HCT116 (cell line): Measurements from ENCODE around the gene SPATA12. TPM values are rescaled to one million over a fixed set of nuclear protein-coding genes. Genes with fewer than 3 reads are reported as not detected.
A peak's percentile ranks its signal among the peaks of the same experiment; 100 is the strongest.

ENCODE experiments used
- ATAC-seq: fragments of 200-7000 bp; cut with Tn5 transposase; 2 replicates; pipeline ENCODE4 v1.9.1; 2020; ENCODE audit warnings: mild to moderate bottlenecking, moderate library complexity
- BruUV-seq: library from RNA; stranded (reverse); fragments of 400-500 nt; replicated peaks from 2 replicates; lab custom pipeline; 2021; lab: Mats Ljungman, UMichigan
- CTCF ChIA-PET: fragments of 300-600 bp; sonication (Branson Sonifier 250); formaldehyde crosslinking; loops from one replicate; lab custom pipeline; 2021; ENCODE audit warnings: antibody characterized with exemption; lab: Charles Lee
- POLR2A ChIA-PET: fragments of 300-600, 350-600 bp; sonication (Branson Sonifier 250); formaldehyde crosslinking; loops from one replicate; lab custom pipeline; 2021; ENCODE audit warnings: antibody characterized with exemption; lab: Charles Lee
- RAD21 ChIA-PET, 2 experiments: fragments of 300-600 bp; sonication (Branson Sonifier 250); formaldehyde crosslinking; loops; one replicate each; lab custom pipeline; 2023; ENCODE audit warnings: low total read pairs in 2 of 2; ENCODE audit not compliant: uncharacterized antibody in 2 of 2, unreplicated experiment in 2 of 2, low non-redundant PET in 1 of 2; lab: Charles Lee
- DNase-seq: peaks from one replicate; pipeline ENCODE4 v3.0.0-alpha.2; 2010; ENCODE audit warnings: low read depth, low spot score
- H2AFZ ChIP-seq: fragments of 200-600 bp; shearing (Covaris generic), sonication (generic); 2 replicates; pipeline ENCODE4 v1.6.1; 2017; ENCODE audit warnings: low read depth, mixed run types, mixed read lengths, antibody characterized with exemption, low read length; ENCODE audit not compliant: poor library complexity, severe bottlenecking
- H3K27ac ChIP-seq: 2 replicates; pipeline ENCODE4 v1.5.1; 2012; ENCODE audit warnings: low read depth, low read length
- H3K27me3 ChIP-seq: fragments of 200-600 bp; sonication (generic); 2 replicates; pipeline ENCODE4 v1.6.1; 2016; ENCODE audit warnings: mixed run types, low read length, mixed read lengths; ENCODE audit not compliant: insufficient read depth
- H3K36me3 ChIP-seq, 2 experiments: fragments of 200-500 bp in 1 of 2; fragments of 200-600 bp in 1 of 2; sonication (Bioruptor generic) in 1 of 2; sonication (generic) in 1 of 2; 2 replicates each; pipeline versions ENCODE4 v1.5.1 to v1.6.1; 2014 to 2016; ENCODE audit warnings: low read length in 2 of 2, inconsistent platforms in 1 of 2, mixed read lengths in 1 of 2, mixed run types in 1 of 2; ENCODE audit not compliant: insufficient read depth in 2 of 2, control insufficient read depth in 1 of 2
- H3K4me1 ChIP-seq, 2 experiments: fragments of 200-600 bp in 1 of 2; sonication (generic) in 1 of 2; 2 replicates each; pipeline versions ENCODE4 v1.5.1 to v1.6.1; 2012 to 2017; ENCODE audit warnings: low read length in 2 of 2, inconsistent platforms in 1 of 2, mild to moderate bottlenecking in 1 of 2, mixed read lengths in 1 of 2, mixed run types in 1 of 2, moderate library complexity in 1 of 2; ENCODE audit not compliant: insufficient read depth in 2 of 2, control insufficient read depth in 1 of 2
- H3K4me2 ChIP-seq: fragments of 200-600 bp; sonication (generic); 2 replicates; pipeline ENCODE4 v1.6.1; 2017; ENCODE audit warnings: mixed run types, low read length, mixed read lengths
- H3K4me3 ChIP-seq, 2 experiments: fragments of 200-600 bp in 1 of 2; sonication (generic) in 1 of 2; replicated peaks in 1 of 2; 2 replicates each; pipeline ENCODE4 v1.5.1; 2011 to 2016; ENCODE audit warnings: low read length in 2 of 2, control low read depth in 1 of 2, low read depth in 1 of 2, mild to moderate bottlenecking in 1 of 2, mixed read lengths in 1 of 2, mixed run types in 1 of 2
- H3K79me2 ChIP-seq: fragments of 200-600 bp; sonication (generic); 2 replicates; pipeline ENCODE4 v1.6.1; 2017; ENCODE audit warnings: mild to moderate bottlenecking, mixed run types, low read length, moderate library complexity, mixed read lengths; ENCODE audit not compliant: insufficient read depth
- H3K9ac ChIP-seq: fragments of 200-600 bp; sonication (generic); 2 replicates; pipeline ENCODE4 v1.6.1; 2016; ENCODE audit warnings: low read length, mixed read lengths
- H3K9me2 ChIP-seq: fragments of 200-600 bp; sonication (generic), shearing (Covaris generic); 2 replicates; pipeline ENCODE4 v1.6.1; 2017; ENCODE audit warnings: mixed run types, mild to moderate bottlenecking, moderate library complexity; ENCODE audit not compliant: insufficient read depth
- H3K9me3 ChIP-seq, 2 experiments: fragments of 200-500 bp in 1 of 2; fragments of 200-600 bp in 1 of 2; sonication (Bioruptor generic) in 1 of 2; sonication (generic) in 1 of 2; 2 replicates each; pipeline ENCODE4 v1.6.1; 2014 to 2017; ENCODE audit warnings: low read length in 2 of 2, mixed read lengths in 2 of 2, inconsistent platforms in 1 of 2, low read depth in 1 of 2, mild to moderate bottlenecking in 1 of 2, mixed run types in 1 of 2, moderate library complexity in 1 of 2; ENCODE audit not compliant: control insufficient read depth in 1 of 2, insufficient read depth in 1 of 2
- H4K20me1 ChIP-seq: fragments of 200-600 bp; sonication (generic), shearing (Covaris generic); 2 replicates; pipeline ENCODE4 v1.6.1; 2017; ENCODE audit warnings: mixed run types, mild to moderate bottlenecking, moderate library complexity; ENCODE audit not compliant: insufficient read depth
- CEBPB ChIP-seq: IDR thresholded peaks from 2 replicates; pipeline ENCODE4 v1.6.1; 2012; ENCODE audit warnings: low read depth
- CTCF ChIP-seq, 3 experiments: fragments of 200-600 bp in 1 of 3; sonication (generic) in 1 of 3; IDR thresholded peaks in 2 of 3; conservative IDR thresholded peaks in 1 of 3; 2 replicates each; pipeline ENCODE4 v1.5.1; 2012 to 2017; ENCODE audit warnings: low read depth in 2 of 3, low read length in 2 of 3, antibody characterized with exemption in 1 of 3, borderline replicate concordance in 1 of 3, control low read depth in 1 of 3, mild to moderate bottlenecking in 1 of 3, mixed read lengths in 1 of 3, mixed run types in 1 of 3, moderate library complexity in 1 of 3; ENCODE audit not compliant: insufficient read depth in 1 of 3
- EGR1 ChIP-seq: IDR thresholded peaks from 2 replicates; pipeline ENCODE4 v1.6.1; 2012; ENCODE audit warnings: low read depth
- FOSL1 ChIP-seq: IDR thresholded peaks from 2 replicates; pipeline ENCODE4 v1.6.1; 2012; ENCODE audit warnings: low read depth
- MAX ChIP-seq: IDR thresholded peaks from 2 replicates; pipeline ENCODE4 v1.6.1; 2012
- POLR2A ChIP-seq: IDR thresholded peaks from 2 replicates; pipeline ENCODE4 v1.7.0; 2011; ENCODE audit warnings: borderline replicate concordance; ENCODE audit not compliant: insufficient read depth, insufficient read length; ENCODE audit errors: extremely low read depth
- POLR2AphosphoS5 ChIP-seq: IDR thresholded peaks from 2 replicates; pipeline ENCODE4 v1.6.1; 2011; ENCODE audit warnings: mild to moderate bottlenecking, low read depth, low read length, moderate library complexity
- RAD21 ChIP-seq: IDR thresholded peaks from 2 replicates; pipeline ENCODE4 v1.6.1; 2012; ENCODE audit warnings: low read depth, mild to moderate bottlenecking
- REST ChIP-seq: IDR thresholded peaks from 2 replicates; pipeline ENCODE4 v1.6.1; 2012; ENCODE audit warnings: low read depth
- SIN3A ChIP-seq: IDR thresholded peaks from 2 replicates; pipeline ENCODE4 v1.6.1; 2012; ENCODE audit warnings: low read depth
- SRF ChIP-seq: IDR thresholded peaks from 2 replicates; pipeline ENCODE4 v1.6.1; 2012; ENCODE audit warnings: low read depth
- TCF7L2 ChIP-seq: IDR thresholded peaks from 2 replicates; pipeline ENCODE4 v1.7.0; 2011; ENCODE audit warnings: borderline replicate concordance, inconsistent platforms; ENCODE audit not compliant: insufficient read depth, insufficient read length; ENCODE audit errors: extremely low read depth
- ZFX ChIP-seq: fragments of 450-650 bp; IDR thresholded peaks from 2 replicates; pipeline ENCODE4 v1.6.1; 2017
- ZNF274 ChIP-seq: fragments of 200-500 bp; sonication (Bioruptor generic); IDR thresholded peaks from 2 replicates; pipeline ENCODE4 v1.6.1; 2014; ENCODE audit warnings: mild to moderate bottlenecking, low read depth, low read length, inconsistent platforms
- intact Hi-C: fragments of 100-400 bp; cut with micrococcal nuclease; formaldehyde crosslinking; loops from 2 replicates; pipeline ENCODE4 v1.10.0; 2022
- total RNA-seq: library from RNA; stranded (reverse); gene quantifications from one replicate; pipeline ENCODE4 v1.2.1, GENCODE V29; 2021; ENCODE audit not compliant: unreplicated experiment

Gene SPATA12
- total RNA-seq, 1 experiment from 2014 or later: 0.22 TPM

GRCh38 chr3:57079474-57079831 is 19.0 kb downstream of the SPATA12 start:
- BruUV-seq: TSS peak; percentile 63
- H3K9me3 ChIP-seq: no peaks in the 10 kb centered on the region
- no peaks in the 10 kb centered on the region for H3K27me3 ChIP-seq
- peak overlapping the region; percentile 47; the same call in 1 of the 2 replicates for H3K27ac ChIP-seq
- H3K4me2 ChIP-seq: peak overlapping the region; percentile 99
- H3K79me2 ChIP-seq: peaks cover 28% of the 10 kb centered on the region; the same call in 1 of the 2 replicates
- H3K36me3 ChIP-seq: peaks cover 0 to 4% of the 10 kb centered on the region in 2 experiments; a peak in 1 of 4 replicates
- peak; percentile 13; the same call in 1 of the 2 replicates for ATAC-seq
- H3K9ac ChIP-seq: peak overlapping the region; percentile 90
- POLR2A ChIA-PET: interaction anchor here (0.8 kb wide), 1 partner anchor 60 kb away, joined by 3 read pairs; no protein-coding TSS in a partner anchor
- TF ChIP-seq TCF7L2 (no peak), SIN3A (no peak), ZNF274 (no peak), POLR2AphosphoS5 (no peak; the same call in 1 of the 2 replicates), POLR2A (no peak), MAX (peak; percentile 47), REST (no peak), RAD21 (no peak), CTCF (IDR thresholded peaks at IDR 0.05 in 2 of 3, conservative IDR thresholded peaks at IDR 0.05 in 1 of 3; ENCODE audit: borderline replicate concordance in 1 of 3, insufficient read depth in 1 of 3, low read depth in 2 of 3, low read length in 2 of 3) (no peak), FOSL1 (no peak), SRF (no peak), EGR1 (0 out of 2 replicates have a peak, but pooled peaks have one; percentile 17), CEBPB (0 out of 2 replicates have a peak, but pooled peaks have one; percentile 4), ZFX (peak; percentile 9; the same call in 1 of the 2 replicates)
- TF ChIP-seq, all 23 proteins: peak for 4
- H2AFZ ChIP-seq: peak overlapping the region; percentile 54
- no peaks in the 10 kb centered on the region for H3K9me2 ChIP-seq
- no peaks in the 10 kb centered on the region for H4K20me1 ChIP-seq
- H3K4me1 ChIP-seq: peaks cover 26 to 80% of the 10 kb centered on the region in 2 experiments
- ChIA-PET RAD21 (no interaction called here), CTCF (no interaction called here)
- peak overlapping the region; percentile 44 to 94 for H3K4me3 ChIP-seq
- intact Hi-C loops: loop anchor here (2.0 to 5.0 kb wide), 3 partner anchors 19 to 382 kb away; partner anchors contain the start of gene SPATA12
- no peak for DNase-seq
